ENCODE measurements around the gene BACE2. TPM values are rescaled to one million over a fixed set of nuclear protein-coding genes. Genes with fewer than 3 reads are reported as not detected.
"Not testable (repeated sequence)": the region's sequence is repeated elsewhere in the genome, so short reads cannot be mapped to it uniquely, and the experiment has no call there.

Gene BACE2
- total and polyA plus RNA-seq, 2 of the 4 experiments (the other 2 are of a cell fraction), result 17.0 to 35.5 TPM

- H3K4me2 ChIP-seq (ENCODE audit: low read depth, low read length); H4K5ac ChIP-seq (ENCODE audit: low read depth, low read length); H3K27ac ChIP-seq (ENCODE audit: insufficient read depth, low read length); H2BK120ac ChIP-seq (ENCODE audit: low read depth, low read length); H3K4me1 ChIP-seq (ENCODE audit: control insufficient read depth, insufficient read depth, low read length); H3K23ac ChIP-seq (ENCODE audit: low read depth, low read length); H3K9ac ChIP-seq (ENCODE audit: low read depth, low read length); CTCF ChIA-PET; dilution Hi-C loops (cut with HindIII; ENCODE audit: low sequenced_read_pairs, unreplicated experiment); H2AK5ac ChIP-seq (ENCODE audit: low read depth, low read length); BruUV-seq (replicated peaks); H3K27me3 ChIP-seq (ENCODE audit: control insufficient read depth, insufficient read depth, low read length); POLR2A ChIA-PET (ENCODE audit: unreplicated experiment); H3K9me3 ChIP-seq (ENCODE audit: control insufficient read depth, insufficient read depth, low read length); intact Hi-C loops (cut with micrococcal nuclease); H4K20me1 ChIP-seq (ENCODE audit: insufficient read depth, low read length); H2BK15ac ChIP-seq (ENCODE audit: low read depth, low read length); H2BK20ac ChIP-seq (ENCODE audit: low read depth, low read length); H4K91ac ChIP-seq (ENCODE audit: insufficient read depth, low read depth, low read length); H3K14ac ChIP-seq (replicated peaks; ENCODE audit: low read depth, low read length); DNase-seq; H3K18ac ChIP-seq (ENCODE audit: low read depth, low read length); H3K4me3 ChIP-seq (ENCODE audit: insufficient read depth, low read depth, low read length); H3K79me1 ChIP-seq (ENCODE audit: low read depth in 1 of 2, low read length in 2 of 2); H4K8ac ChIP-seq (ENCODE audit: low read depth in 2 of 2, low read length in 2 of 2); ATAC-seq (ENCODE audit: low read depth); H2AK9ac ChIP-seq (replicated peaks; ENCODE audit: low read depth, low read length, poor library complexity); in situ Hi-C loops (cut with MboI; ENCODE audit: low sequenced_read_pairs); H3K56ac ChIP-seq (ENCODE audit: extremely low read depth, insufficient read depth, low read length); H3K36me3 ChIP-seq (ENCODE audit: control insufficient read depth, insufficient read depth, low read length); H3K4ac ChIP-seq (ENCODE audit: low read depth, low read length); H2AFZ ChIP-seq (replicated peaks; ENCODE audit: low read length, poor library complexity); H3K9me1 ChIP-seq (ENCODE audit: insufficient read depth, low read length); H2BK5ac ChIP-seq (ENCODE audit: low read depth, low read length, poor library complexity, severe bottlenecking): not testable (repeated sequence)
- 83% methylated on average over 1 of the region's 4 CpGs; no CpG with 5 or more reads in 1 of the 2 experiments for WGBS, 2 experiments (ENCODE audit: extremely low coverage in 2 of 2, insufficient read length in 1 of 2)
These were observed 24.6 kb downstream of the BACE2 start for GRCh38 chr21:41192552-41192951.

Measured in IMR-90 (cell line).